ENCODE results near the gene SELENOT.
A peak's percentile ranks its signal among the peaks of the same experiment; 100 is the strongest.
"Not testable (repeated sequence)": the region's sequence is repeated elsewhere in the genome, so short reads cannot be mapped to it uniquely, and the experiment has no call there.

Gene SELENOT

DNA sequence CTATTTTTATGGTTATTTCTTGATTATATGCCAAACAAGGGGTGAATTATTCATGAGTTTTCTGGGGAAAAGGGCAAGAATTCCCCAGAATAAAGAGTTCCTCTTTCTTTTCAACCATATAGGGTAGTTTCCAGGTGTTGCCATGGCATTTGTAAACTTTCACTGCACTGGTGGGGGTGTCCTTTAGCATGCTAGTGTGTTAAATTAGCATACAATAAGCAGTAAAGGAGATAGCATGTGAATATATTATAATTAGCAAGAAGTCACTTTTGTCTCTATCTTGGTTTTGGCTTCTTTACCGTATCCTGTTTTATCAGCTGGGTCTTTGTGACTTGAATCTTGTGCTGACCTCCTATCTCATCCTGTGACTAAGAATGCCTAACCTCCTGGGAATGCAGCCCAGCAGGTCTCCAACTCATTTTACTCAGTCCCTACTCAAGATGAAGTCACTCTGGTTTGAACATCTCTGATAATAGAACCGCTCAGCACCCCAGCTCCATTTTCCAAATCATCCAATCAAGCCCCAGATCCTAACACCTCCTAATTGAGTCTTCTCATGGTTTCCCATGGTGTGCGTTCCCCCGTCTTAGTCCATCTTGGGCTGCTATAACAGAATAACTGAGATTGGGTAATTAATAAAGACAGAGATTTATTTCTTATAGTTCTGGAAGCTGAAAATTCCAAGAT lies 3.4 kb upstream of the SELENOT start:
- ATAC-seq (ENCODE audit: low read depth) = peak; percentile 57

DNA sequence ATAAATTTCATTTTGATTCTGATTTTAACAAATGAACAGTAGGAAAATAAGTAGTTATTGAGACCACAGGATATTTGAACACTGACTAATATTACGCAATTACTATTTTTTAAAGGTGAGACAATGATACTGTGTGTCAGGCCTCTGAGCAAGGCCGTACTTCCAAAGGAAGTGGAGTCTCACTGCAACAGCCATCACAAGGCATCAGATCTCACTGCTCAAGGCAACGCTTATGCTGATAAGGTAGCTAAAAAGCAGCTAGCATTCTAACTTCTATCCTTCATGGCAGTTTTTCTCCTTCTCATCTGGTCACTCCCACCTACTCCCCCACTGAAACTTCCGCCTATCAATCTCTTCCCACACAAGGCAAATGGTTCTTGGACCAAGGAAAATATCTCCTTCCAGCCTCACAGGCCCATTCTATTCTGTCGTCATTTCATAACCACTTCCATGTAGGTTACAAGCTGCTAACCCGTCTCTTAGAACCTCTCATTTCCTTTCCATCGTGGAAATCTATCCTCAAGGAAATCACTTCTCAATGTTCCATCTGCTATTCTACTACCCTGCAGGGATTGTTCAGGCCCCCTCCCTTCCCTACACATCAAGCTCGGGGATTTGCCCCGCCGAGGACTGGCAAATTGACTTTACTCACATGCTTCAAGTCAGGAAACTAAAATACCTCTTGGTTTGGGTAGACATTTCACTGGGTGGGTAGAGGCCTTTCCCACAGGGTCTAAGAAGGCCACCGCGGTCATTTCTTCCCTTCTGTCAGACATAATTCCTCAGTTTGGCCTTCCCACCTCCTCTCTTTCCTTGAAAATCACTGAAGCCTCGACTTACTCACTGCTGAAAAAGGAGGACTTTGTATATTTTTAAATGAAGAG lies 2.2 kb upstream of the SELENOT start:
- ATAC-seq (ENCODE audit: low read depth) = peak; percentile 40; the same call in 2 of the 3 replicates
- H3K4me3 ChIP-seq (ENCODE audit: severe bottlenecking); DNase-seq (ENCODE audit: low spot score); H3K9me3 ChIP-seq (ENCODE audit: severe bottlenecking); H3K36me3 ChIP-seq (ENCODE audit: low read depth); H3K27me3 ChIP-seq (ENCODE audit: insufficient read depth, poor library complexity, severe bottlenecking): not testable (repeated sequence)
- peaks cover 46% of the 10 kb centered on the region for H3K4me1 ChIP-seq (ENCODE audit: insufficient read depth, poor library complexity, severe bottlenecking)
- H3K27ac ChIP-seq (ENCODE audit: poor library complexity, severe bottlenecking) = peak overlapping the region; percentile 98

More for the DNA sequence above, 3.4 kb upstream of the SELENOT start:
- Histone ChIP-seq H3K4me1 (ENCODE audit: insufficient read depth, poor library complexity, severe bottlenecking) (peaks cover 39% of the 10 kb centered on the region), H3K27me3 (ENCODE audit: insufficient read depth, poor library complexity, severe bottlenecking) (no peaks in the 10 kb centered on the region), H3K27ac (ENCODE audit: poor library complexity, severe bottlenecking) (peak overlapping the region; percentile 98), H3K9me3 (ENCODE audit: severe bottlenecking) (no peaks in the 10 kb centered on the region), H3K36me3 (ENCODE audit: low read depth) (peaks cover 10% of the 10 kb centered on the region), H3K4me3 (ENCODE audit: severe bottlenecking) (no peak overlapping the region)
- TF ChIP-seq, protein P1, sequence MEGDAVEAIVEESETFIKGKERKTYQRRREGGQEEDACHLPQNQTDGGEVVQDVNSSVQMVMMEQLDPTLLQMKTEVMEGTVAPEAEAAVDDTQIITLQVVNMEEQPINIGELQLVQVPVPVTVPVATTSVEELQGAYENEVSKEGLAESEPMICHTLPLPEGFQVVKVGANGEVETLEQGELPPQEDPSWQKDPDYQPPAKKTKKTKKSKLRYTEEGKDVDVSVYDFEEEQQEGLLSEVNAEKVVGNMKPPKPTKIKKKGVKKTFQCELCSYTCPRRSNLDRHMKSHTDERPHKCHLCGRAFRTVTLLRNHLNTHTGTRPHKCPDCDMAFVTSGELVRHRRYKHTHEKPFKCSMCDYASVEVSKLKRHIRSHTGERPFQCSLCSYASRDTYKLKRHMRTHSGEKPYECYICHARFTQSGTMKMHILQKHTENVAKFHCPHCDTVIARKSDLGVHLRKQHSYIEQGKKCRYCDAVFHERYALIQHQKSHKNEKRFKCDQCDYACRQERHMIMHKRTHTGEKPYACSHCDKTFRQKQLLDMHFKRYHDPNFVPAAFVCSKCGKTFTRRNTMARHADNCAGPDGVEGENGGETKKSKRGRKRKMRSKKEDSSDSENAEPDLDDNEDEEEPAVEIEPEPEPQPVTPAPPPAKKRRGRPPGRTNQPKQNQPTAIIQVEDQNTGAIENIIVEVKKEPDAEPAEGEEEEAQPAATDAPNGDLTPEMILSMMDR (IDR thresholded peaks at IDR 0.05; ENCODE audit: poor library complexity, severe bottlenecking) = no peak
- peak; percentile 69 for DNase-seq (ENCODE audit: low spot score)

GRCh38 chr3:150602426-150603152 lies 532 bp upstream of the SELENOT start:
- H3K4me1 ChIP-seq (ENCODE audit: insufficient read depth, poor library complexity, severe bottlenecking) = peaks cover 44% of the 10 kb centered on the region

DNA sequence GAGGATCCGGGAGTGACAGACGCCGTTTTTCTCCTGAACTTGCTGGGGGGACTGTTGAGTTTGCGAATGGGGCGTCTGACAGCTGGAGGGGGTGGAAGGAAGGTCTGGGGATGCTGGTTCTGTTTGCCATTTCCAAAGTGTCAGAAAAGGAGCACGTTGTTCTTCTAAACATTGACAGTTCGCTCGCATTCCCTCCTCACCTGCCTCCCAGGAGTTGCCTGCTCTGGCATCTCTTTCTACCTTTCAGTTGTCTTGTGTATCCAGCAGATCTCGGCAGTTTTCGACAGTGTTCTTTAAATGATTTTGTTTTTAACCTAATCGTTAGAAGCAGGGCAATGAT lies 829 bp downstream of the SELENOT start:
- H3K4me1 ChIP-seq (ENCODE audit: insufficient read depth, poor library complexity, severe bottlenecking) = peaks cover 37% of the 10 kb centered on the region
- no peaks in the 10 kb centered on the region for H3K27me3 ChIP-seq (ENCODE audit: insufficient read depth, poor library complexity, severe bottlenecking)
- TF ChIP-seq, protein P1 (IDR thresholded peaks at IDR 0.05; ENCODE audit: poor library complexity, severe bottlenecking) = no peak
- ATAC-seq (ENCODE audit: low read depth) = 0 out of 3 replicates have a peak, but pooled peaks have one; percentile 1
- H3K27ac ChIP-seq (ENCODE audit: poor library complexity, severe bottlenecking) = peak overlapping the region; percentile 98
- DNase-seq (ENCODE audit: low spot score) = no peak
- peaks cover 16% of the 10 kb centered on the region for H3K36me3 ChIP-seq (ENCODE audit: low read depth)
- H3K4me3 ChIP-seq (ENCODE audit: severe bottlenecking) = peak overlapping the region; percentile 64
- no peaks in the 10 kb centered on the region for H3K9me3 ChIP-seq (ENCODE audit: severe bottlenecking)

More at GRCh38 chr3:150602426-150603152, 532 bp upstream of the SELENOT start:
- ATAC-seq (ENCODE audit: low read depth) (no peak; the same call in 2 of the 3 replicates), DNase-seq (ENCODE audit: low spot score) (no peak)
- H3K4me3 ChIP-seq (ENCODE audit: severe bottlenecking) = peak overlapping the region; percentile 64
- H3K36me3 ChIP-seq (ENCODE audit: low read depth) = peaks cover 15% of the 10 kb centered on the region
- H3K27me3 ChIP-seq (ENCODE audit: insufficient read depth, poor library complexity, severe bottlenecking) = no peaks in the 10 kb centered on the region
- H3K27ac ChIP-seq (ENCODE audit: poor library complexity, severe bottlenecking) = peak overlapping the region; percentile 98
- TF ChIP-seq, protein P1 (IDR thresholded peaks at IDR 0.05; ENCODE audit: poor library complexity, severe bottlenecking) = no peak
- no peaks in the 10 kb centered on the region for H3K9me3 ChIP-seq (ENCODE audit: severe bottlenecking)

DNA sequence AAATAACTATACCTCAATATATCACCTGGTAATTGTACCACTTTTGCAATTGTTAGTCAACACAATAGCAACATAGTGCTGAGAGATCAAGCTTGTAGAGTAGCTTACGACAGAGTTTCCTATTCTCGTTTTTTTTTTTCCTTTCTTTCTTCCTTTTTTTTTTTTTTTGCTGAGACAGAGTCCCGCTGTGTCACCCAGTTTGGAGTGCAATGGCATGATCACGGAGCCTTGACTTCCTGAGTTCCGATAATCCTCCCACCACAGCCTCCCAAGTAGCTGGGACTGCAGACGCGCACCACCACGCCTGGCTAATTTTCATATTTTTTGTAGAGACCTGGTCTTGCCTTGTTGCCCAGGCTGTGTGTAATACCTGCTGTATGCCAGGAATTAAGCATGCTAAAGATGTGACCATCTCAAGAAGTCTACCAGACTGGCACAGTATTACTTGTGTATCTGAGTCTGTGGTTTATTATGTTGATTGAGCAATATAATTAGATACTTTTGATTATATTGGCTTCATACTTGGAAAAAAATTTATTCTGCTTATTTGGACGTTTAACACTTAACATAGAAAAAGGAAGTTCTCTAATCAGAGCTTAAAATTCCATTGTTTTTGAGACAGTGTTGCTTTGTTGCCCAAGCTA lies 3.0 kb downstream of the SELENOT start:
- no peak overlapping the region for H3K27ac ChIP-seq (ENCODE audit: poor library complexity, severe bottlenecking)

More for the DNA sequence above, 3.0 kb downstream of the SELENOT start:
- TF ChIP-seq, protein P1 (IDR thresholded peaks at IDR 0.05; ENCODE audit: poor library complexity, severe bottlenecking) = no peak
- Histone ChIP-seq H3K36me3 (ENCODE audit: low read depth) (peaks cover 22% of the 10 kb centered on the region), H3K4me1 (ENCODE audit: insufficient read depth, poor library complexity, severe bottlenecking) (peaks cover 17% of the 10 kb centered on the region), H3K9me3 (ENCODE audit: severe bottlenecking) (no peaks in the 10 kb centered on the region), H3K27me3 (ENCODE audit: insufficient read depth, poor library complexity, severe bottlenecking) (no peaks in the 10 kb centered on the region), H3K4me3 (ENCODE audit: severe bottlenecking) (no peak overlapping the region)
- DNase-seq (ENCODE audit: low spot score) (no peak), ATAC-seq (ENCODE audit: low read depth) (no peak)
